ENCODE results near the gene MEX3C.

MEX3C gene

GRCh38 chr18:51150113-51150700 is 47.3 kb downstream of the MEX3C start:
- DNase-seq (ENCODE audit: low read depth), result no peak
- TF ChIP-seq CTCF (IDR thresholded peaks at IDR 0.05; ENCODE audit: low read depth, low read length) (no peak), MAX (IDR thresholded peaks at IDR 0.05; ENCODE audit: low read depth, low read length) (no peak), MYC (IDR thresholded peaks at IDR 0.05; ENCODE audit: low read depth, low read length) (no peak), POLR2A (IDR thresholded peaks at IDR 0.05; ENCODE audit: extremely low read depth, insufficient read length) (no peak)
- H3K4me3 ChIP-seq (ENCODE audit: low read depth, low read length), result no peak overlapping the region

GRCh38 chr18:51149670-51150069 is 47.8 kb downstream of the MEX3C start:
- no peak for DNase-seq (ENCODE audit: low read depth)
- no peak overlapping the region for H3K4me3 ChIP-seq (ENCODE audit: low read depth, low read length)
- TF ChIP-seq MYC (IDR thresholded peaks at IDR 0.05; ENCODE audit: low read depth, low read length) (no peak), CTCF (IDR thresholded peaks at IDR 0.05; ENCODE audit: low read depth, low read length) (no peak), MAX (IDR thresholded peaks at IDR 0.05; ENCODE audit: low read depth, low read length) (no peak), POLR2A (IDR thresholded peaks at IDR 0.05; ENCODE audit: extremely low read depth, insufficient read length) (no peak)

- DNase-seq (ENCODE audit: low read depth), result no peak
- TF ChIP-seq POLR2A (IDR thresholded peaks at IDR 0.05; ENCODE audit: extremely low read depth, insufficient read length) (no peak), MYC (IDR thresholded peaks at IDR 0.05; ENCODE audit: low read depth, low read length) (no peak), CTCF (IDR thresholded peaks at IDR 0.05; ENCODE audit: low read depth, low read length) (no peak), MAX (IDR thresholded peaks at IDR 0.05; ENCODE audit: low read depth, low read length) (no peak)
Observed at GRCh38 chr18:51146909-51147308, 50.6 kb downstream of the MEX3C start.

GRCh38 chr18:51138936-51139335 is 58.5 kb downstream of the MEX3C start:
- no peak for TF ChIP-seq POLR2A (IDR thresholded peaks at IDR 0.05; ENCODE audit: extremely low read depth, insufficient read length)
- TF ChIP-seq CTCF (IDR thresholded peaks at IDR 0.05; ENCODE audit: low read depth, low read length), result no peak
- no peak for TF ChIP-seq MAX (IDR thresholded peaks at IDR 0.05; ENCODE audit: low read depth, low read length)
- no peak for TF ChIP-seq MYC (IDR thresholded peaks at IDR 0.05; ENCODE audit: low read depth, low read length)
- DNase-seq (ENCODE audit: low read depth), result no peak
- no peak overlapping the region for H3K4me3 ChIP-seq (ENCODE audit: low read depth, low read length)

More at GRCh38 chr18:51146909-51147308, 50.6 kb downstream of the MEX3C start:
- no peak overlapping the region for H3K4me3 ChIP-seq (ENCODE audit: low read depth, low read length)

- DNase-seq (ENCODE audit: low read depth), result no peak
- TF ChIP-seq POLR2A (IDR thresholded peaks at IDR 0.05; ENCODE audit: extremely low read depth, insufficient read length) (no peak), MAX (IDR thresholded peaks at IDR 0.05; ENCODE audit: low read depth, low read length) (no peak), MYC (IDR thresholded peaks at IDR 0.05; ENCODE audit: low read depth, low read length) (no peak), CTCF (IDR thresholded peaks at IDR 0.05; ENCODE audit: low read depth, low read length) (no peak)
- H3K4me3 ChIP-seq (ENCODE audit: low read depth, low read length), result no peak overlapping the region
Observed at GRCh38 chr18:51137891-51138290, 59.6 kb downstream of the MEX3C start.
